ENCODE measurements around the gene LINC01488.

Gene LINC01488

GRCh38 chr11:69479591-69480271 is 1.7 kb upstream of the LINC01488 start:
- no peak for DNase-seq

- DNase-seq: peak; percentile 34
Measured at GRCh38 chr11:69480547-69481392, 693 bp upstream of the LINC01488 start.

DNA sequence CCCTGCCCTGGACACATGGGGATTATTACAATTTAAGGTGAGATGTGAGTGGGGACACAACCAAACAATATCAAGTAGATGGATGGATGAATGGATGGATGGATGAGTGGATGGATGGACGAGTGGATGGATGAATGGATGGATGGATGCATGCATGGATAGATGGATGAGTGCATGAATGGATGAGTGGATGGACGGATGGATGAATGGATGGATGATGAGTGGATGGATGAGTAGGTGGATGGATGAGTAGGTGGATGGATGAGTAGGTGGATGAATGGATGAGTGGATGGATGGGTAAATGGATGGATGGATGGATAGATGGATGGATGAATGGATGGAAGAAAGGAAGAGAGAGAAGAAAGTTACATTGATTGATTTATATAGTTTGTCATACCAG is 859 bp downstream of the LINC01488 start:
- no peak for DNase-seq

DNA sequence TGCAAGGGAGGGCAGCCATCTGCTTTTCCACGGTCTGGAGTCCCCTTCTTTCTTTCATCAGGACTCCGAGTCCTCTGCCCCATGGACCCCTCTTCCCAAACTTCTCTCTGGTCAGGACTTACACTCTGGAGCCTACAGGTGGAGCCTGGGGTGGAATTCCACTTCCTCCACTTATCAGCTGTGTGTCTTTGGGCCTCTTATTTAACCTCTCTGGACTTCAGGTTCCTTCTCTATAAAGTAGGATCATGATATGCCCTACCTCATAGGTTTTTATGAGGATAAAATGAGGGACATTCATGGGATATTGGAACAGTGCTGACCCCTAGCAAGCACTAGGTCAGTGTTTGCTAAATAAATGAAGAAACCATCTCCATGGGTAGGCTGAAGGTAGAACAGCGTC is 1.7 kb downstream of the LINC01488 start:
- no peak for DNase-seq

- no peak for DNase-seq
Measured at GRCh38 chr11:69483691-69484426, 2.4 kb downstream of the LINC01488 start.

GRCh38 chr11:69484427-69485259 is 3.2 kb downstream of the LINC01488 start:
- DNase-seq: no peak

- no peak for DNase-seq
Measured at GRCh38 chr11:69485337-69486041, 4.0 kb downstream of the LINC01488 start.

DNA sequence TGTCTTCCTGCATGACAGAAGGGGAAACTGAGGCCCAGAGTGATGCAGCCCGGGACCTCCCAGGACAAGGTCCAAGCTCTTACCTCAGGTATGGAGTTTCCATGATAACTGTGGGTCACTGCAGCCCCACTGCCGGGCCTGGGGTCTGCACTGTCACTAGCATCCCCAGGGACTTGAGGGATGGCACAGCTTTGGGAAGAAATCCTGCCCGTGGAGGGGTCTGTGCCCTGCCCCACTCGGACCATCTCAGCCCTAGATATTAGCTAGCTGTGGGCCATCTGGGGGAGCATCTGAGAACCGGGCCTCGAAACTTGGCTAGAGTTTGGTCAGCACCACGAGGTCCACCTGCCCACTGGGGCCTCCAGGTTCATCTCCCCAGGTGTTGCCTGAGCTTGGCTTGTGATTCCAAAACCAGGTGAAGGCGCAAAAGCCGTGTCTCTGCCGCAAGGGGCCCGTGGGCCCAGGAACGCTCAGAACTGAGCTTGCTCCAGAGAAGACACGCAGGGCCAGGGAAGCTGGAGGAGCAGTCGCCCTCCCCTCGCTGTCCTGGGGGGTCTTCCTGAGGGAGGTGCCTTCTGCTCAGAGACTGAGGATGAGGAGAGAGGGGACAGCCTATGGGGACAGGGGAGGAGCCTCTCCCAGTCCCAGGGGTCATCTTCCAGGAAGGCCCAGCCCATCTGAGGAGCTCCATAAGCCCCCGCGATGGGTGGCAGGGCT is 4.8 kb downstream of the LINC01488 start:
- no peak for DNase-seq

DNA sequence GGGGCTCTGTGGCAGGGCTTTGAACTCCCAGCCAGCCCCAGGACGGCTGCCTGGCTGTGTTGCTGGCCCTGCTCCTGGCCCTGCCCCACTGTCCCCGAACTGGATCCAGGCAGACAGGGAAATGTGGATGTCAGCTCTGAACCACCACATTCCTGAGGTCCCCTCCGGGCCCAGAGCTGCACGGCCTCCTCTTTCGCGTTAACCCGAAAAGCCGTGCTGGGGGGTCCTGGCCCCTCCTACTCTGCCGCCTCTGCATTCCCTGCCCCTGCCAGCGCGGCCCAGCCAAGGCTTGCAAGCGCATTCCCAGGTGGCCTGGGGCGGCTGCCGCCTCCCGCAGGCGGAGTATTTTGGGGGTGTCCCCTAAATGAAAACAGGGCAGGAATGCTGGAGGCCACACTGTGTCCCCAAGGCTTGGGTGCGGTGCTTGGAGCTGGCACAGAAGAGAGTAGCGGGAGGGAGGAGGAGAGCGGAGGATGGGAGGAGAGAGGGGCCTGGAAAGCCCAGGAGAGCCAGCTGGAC is 5.4 kb downstream of the LINC01488 start:
- DNase-seq: peak; percentile 58

GRCh38 chr11:69487391-69487790 is 5.9 kb downstream of the LINC01488 start:
- no peak for DNase-seq

DNA sequence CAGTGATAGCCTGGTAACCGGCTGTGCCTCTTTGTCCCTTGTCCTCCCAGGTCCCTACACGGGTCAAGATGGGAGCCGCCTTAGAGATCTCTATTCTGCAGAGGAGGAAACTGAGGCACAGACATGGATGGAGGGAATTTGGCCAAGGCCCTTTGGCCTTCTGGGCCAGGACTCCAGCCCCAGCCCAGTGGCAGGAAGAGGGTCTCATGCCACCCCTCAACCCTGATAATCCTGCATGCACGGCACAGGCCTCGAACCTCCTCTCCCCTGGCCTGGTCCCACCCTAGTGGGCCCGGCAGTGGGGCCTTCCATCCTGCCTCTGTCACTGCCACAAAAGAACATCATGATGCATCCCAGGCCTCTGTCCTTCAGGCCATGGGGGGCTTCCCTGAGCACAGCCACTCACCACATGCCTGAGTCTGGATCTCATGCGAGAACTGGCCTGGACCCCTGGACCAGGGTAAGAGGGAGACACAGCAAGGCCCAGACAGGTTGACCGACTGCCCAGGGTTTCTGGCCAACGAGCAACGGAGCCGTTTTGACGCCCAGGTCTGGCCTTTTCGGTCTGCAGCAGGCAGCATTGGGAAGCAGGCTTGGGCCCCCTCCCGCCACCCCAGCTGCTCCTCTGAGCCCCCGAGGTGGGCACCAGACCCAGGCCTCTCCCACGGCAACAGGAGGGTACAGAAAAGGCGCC is 6.5 kb downstream of the LINC01488 start:
- no peak for DNase-seq

DNA sequence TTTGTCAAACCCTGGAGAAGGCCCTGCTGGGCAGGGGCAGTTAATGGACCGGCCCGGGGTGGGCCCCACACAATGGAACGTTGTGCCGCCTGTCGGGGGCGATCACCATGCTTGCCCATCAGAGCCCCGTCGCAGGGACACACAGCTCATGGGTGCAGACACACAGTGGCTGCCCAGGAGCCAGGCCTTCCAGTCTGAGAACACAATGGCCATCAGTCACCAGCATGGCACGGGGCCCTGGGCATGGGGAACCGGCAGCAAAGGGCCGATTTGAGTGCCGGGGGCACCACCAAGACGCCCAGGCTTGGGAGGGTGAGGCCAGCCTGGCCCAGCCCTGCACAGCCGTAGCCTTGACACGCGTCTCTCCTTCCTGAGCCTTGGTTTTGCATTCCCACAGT is 7.1 kb downstream of the LINC01488 start:
- DNase-seq: no peak

GRCh38 chr11:69489031-69489745 is 7.7 kb downstream of the LINC01488 start:
- no peak for DNase-seq

DNA sequence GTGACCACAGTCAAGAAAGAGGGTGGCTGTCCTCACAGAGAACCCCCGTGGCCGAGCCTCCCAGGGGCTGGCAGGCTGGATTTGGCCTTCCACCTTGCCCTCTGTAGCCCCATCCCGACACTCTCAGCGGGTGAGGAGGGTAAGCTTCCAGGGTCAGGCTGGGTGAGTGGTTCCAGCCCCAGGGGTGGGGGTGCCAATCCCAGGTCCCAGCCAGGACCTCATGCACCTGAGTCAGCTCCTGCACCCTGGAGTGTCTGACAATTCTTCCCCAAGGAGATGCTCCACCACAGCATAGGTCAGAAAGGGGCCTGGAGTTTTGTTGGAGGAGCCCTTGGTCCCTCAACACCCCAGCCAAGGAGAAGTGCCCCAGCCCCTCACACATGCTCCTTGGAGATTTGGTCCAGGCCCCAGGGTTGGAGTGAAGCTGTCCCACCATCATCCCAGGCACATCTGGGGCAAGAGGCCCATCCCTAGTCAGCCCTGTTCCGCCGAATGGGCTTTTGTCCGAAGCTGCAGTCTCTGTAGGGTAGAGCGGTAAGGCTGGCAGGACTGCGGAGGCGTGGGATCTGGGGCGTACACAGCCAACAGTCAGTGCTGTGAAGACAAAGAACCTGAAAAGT is 8.4 kb downstream of the LINC01488 start:
- no peak for DNase-seq

- DNase-seq: no peak
Measured at GRCh38 chr11:69490516-69490915, 9.1 kb downstream of the LINC01488 start.

- DNase-seq: no peak
Measured at GRCh38 chr11:69491071-69492031, 9.9 kb downstream of the LINC01488 start.

DNA sequence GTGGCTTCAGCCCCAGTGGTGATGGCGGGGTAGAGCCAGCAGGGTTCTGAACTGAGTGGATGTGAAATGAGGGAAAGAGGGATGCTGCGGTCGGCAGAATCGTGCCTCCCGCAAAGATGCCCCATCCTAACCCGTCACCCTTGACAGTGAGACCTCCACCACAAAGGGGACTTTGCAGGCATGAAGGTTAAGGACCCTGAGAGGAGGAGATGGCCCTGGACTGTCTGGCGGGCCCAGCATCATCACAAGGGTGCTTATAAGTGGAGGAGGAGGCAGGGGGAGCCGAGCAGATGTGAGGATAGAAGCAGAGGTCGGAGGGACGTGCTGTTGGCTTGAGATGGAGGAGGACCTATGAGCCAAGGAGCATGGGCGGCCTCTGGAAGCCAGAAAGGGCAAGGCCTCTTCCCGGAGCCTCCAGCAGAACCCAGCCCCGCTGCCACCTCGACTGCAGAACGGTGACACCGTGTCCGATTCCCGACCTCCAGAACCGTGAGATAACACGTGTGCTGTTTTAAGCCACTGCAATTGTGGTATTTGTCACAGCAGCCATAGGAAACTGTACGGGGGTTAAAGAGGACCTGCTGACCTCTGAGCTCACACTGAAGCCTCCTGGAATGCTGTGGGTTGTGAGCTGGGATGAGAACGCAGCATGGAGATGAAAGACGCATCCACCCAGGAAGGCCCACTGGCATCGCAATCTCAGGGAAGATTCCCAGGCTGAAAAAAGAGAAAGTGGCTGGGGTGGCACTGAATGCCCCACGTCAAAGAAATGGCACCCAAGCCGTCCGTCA is 10.9 kb downstream of the LINC01488 start:
- DNase-seq: no peak
